Measurements from ENCODE around the gene MUC5AC.

Gene MUC5AC

DNA sequence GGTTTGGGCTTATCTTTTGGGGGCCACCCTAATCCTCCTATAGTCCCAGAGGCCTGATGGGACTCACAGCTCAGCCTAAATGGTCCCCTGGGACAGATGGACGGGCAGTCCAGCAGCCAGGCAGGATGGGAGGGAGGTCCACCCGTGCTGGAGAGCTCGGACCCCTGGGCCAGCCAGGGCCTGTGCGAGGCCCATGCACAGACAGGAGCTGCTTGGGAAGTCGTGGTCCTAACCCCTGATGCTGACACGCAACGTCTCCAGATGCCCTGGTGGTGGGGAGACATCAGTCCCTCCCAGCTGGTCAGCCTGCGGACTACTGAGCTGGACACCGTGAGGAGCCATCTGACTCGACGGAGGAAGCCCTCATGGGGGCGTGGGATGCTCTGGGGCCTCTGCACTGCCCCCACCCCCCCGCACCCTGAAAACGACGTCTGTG, 31.2 kb upstream of the MUC5AC start:
- no peaks in the 10 kb centered on the region for H3K4me1 ChIP-seq (ENCODE audit: control insufficient read depth in 1 of 2, insufficient read depth in 2 of 2, low read length in 2 of 2)
- no peaks in the 10 kb centered on the region for H3K27me3 ChIP-seq (ENCODE audit: low read depth, low read length)
- H3K36me3 ChIP-seq (ENCODE audit: control insufficient read depth in 1 of 2, insufficient read depth in 2 of 2, low read length in 2 of 2): no peaks in the 10 kb centered on the region
- H3K4me3 ChIP-seq (ENCODE audit: low read depth in 1 of 2, low read length in 2 of 2): no peak overlapping the region
- no peaks in the 10 kb centered on the region for H3K9me3 ChIP-seq (ENCODE audit: control insufficient read depth in 1 of 2, low read length in 2 of 2)
- H3K27ac ChIP-seq (ENCODE audit: low read length): no peak overlapping the region

DNA sequence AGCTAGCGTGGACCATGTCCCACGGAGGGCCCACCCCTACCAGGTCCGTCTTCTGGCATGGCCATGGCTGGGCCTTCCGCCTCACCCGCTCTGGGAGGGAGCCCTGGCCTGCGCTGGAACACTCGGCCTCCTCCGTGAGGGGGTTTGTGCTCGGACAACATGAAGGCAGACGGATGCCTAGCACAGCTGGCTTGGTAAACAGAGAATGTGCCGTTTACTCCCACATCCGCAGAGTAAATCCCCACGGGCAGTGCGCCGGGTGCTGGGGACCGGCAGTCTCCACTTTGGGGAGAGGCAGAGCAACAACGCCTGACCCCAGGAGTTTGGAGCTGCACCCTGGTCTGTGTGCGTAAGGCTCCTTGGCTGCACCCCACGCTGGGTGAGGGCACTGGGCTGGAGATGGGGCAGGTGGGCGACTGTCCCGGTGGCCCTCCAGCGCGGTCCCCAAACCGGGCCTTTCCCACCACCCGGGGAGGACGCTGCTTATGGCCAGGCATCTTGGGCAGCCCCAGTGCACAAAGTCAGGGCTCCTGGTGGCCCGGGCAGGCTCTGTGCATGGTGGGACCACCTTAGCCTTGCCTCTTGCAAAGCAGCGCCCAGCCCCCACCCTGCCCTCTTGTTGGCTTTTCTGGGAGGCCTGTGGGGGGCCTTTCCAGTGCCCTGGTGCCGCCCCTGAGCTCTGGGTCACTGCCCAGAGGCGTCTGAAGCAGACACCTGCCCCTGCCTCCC, 30.7 kb upstream of the MUC5AC start:
- Histone ChIP-seq H3K9me3 (ENCODE audit: control insufficient read depth in 1 of 2, low read length in 2 of 2) (no peaks in the 10 kb centered on the region), H3K27ac (ENCODE audit: low read length) (no peak overlapping the region), H3K4me1 (ENCODE audit: control insufficient read depth in 1 of 2, insufficient read depth in 2 of 2, low read length in 2 of 2) (no peaks in the 10 kb centered on the region), H3K27me3 (ENCODE audit: low read depth, low read length) (no peaks in the 10 kb centered on the region), H3K4me3 (ENCODE audit: low read depth in 1 of 2, low read length in 2 of 2) (no peak overlapping the region), H3K36me3 (ENCODE audit: control insufficient read depth in 1 of 2, insufficient read depth in 2 of 2, low read length in 2 of 2) (no peaks in the 10 kb centered on the region)

DNA sequence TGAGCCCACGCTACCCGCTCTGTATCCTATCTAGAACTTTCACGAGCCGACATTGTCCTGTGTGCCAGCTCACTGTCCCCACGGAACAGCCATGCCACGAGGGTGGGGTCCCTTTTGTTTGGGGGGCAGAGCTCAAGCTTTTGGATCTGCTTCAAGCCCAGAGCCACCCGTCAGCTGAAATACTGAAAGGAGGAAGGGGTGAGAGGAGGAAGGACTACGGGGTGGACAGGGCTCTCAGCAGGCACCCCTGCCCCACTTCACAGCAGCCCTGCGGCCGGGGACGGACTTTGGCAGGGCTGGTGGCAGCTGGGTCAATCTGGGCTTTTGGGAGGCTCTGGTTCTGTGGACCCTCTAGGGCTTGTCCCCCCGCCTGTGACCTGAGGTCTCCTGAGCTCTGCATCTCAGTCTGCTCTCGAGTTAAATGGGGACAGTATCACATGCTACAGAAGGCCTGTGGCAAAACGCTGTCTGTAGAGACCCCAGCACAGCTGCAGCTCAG, 30.0 kb upstream of the MUC5AC start:
- Histone ChIP-seq H3K36me3 (ENCODE audit: control insufficient read depth in 1 of 2, insufficient read depth in 2 of 2, low read length in 2 of 2) (no peaks in the 10 kb centered on the region), H3K4me3 (ENCODE audit: low read depth in 1 of 2, low read length in 2 of 2) (no peak overlapping the region), H3K9me3 (ENCODE audit: control insufficient read depth in 1 of 2, low read length in 2 of 2) (no peaks in the 10 kb centered on the region), H3K27ac (ENCODE audit: low read length) (no peak overlapping the region), H3K4me1 (ENCODE audit: control insufficient read depth in 1 of 2, insufficient read depth in 2 of 2, low read length in 2 of 2) (no peaks in the 10 kb centered on the region), H3K27me3 (ENCODE audit: low read depth, low read length) (no peaks in the 10 kb centered on the region)

- Histone ChIP-seq H3K27ac (ENCODE audit: low read length) (no peak overlapping the region), H3K4me1 (ENCODE audit: control insufficient read depth in 1 of 2, insufficient read depth in 2 of 2, low read length in 2 of 2) (no peaks in the 10 kb centered on the region), H3K9me3 (ENCODE audit: control insufficient read depth in 1 of 2, low read length in 2 of 2) (peaks cover 0 to 3% of the 10 kb centered on the region in 2 donors), H3K4me3 (ENCODE audit: low read depth in 1 of 2, low read length in 2 of 2) (no peak overlapping the region), H3K36me3 (ENCODE audit: control insufficient read depth in 1 of 2, insufficient read depth in 2 of 2, low read length in 2 of 2) (no peaks in the 10 kb centered on the region), H3K27me3 (ENCODE audit: low read depth, low read length) (no peaks in the 10 kb centered on the region)
Observed at GRCh38 chr11:1128311-1129142, 29.2 kb upstream of the MUC5AC start.

DNA sequence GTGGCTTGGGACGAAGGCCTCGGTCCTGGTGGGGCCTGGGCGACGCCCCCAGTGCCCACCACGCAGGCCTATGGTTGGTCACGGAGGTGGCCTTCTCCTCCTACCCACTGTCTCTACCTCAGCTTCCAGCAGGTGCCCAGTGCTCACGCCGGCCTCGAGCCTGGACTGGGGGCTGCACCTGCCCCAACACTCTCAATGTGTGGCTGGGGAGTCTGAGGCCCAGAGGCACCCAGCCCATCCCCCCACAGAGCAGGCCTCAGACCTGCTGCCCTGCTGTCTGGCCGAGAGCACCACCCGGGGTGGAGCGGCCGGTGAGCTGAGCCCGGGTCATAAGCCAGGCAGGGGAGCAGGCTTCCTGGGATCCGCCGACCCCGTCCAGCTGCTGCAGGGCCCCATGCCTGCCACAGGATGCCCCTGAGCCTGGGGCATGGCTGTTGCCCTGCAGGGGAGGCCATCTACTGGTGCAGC, 28.6 kb upstream of the MUC5AC start:
- H3K36me3 ChIP-seq (ENCODE audit: control insufficient read depth in 1 of 2, insufficient read depth in 2 of 2, low read length in 2 of 2): no peaks in the 10 kb centered on the region
- H3K27me3 ChIP-seq (ENCODE audit: low read depth, low read length): no peaks in the 10 kb centered on the region
- H3K4me3 ChIP-seq (ENCODE audit: low read depth in 1 of 2, low read length in 2 of 2): no peak overlapping the region
- no peaks in the 10 kb centered on the region for H3K4me1 ChIP-seq (ENCODE audit: control insufficient read depth in 1 of 2, insufficient read depth in 2 of 2, low read length in 2 of 2)
- peaks cover 0 to 8% of the 10 kb centered on the region in 2 donors for H3K9me3 ChIP-seq (ENCODE audit: control insufficient read depth in 1 of 2, low read length in 2 of 2)
- no peak overlapping the region for H3K27ac ChIP-seq (ENCODE audit: low read length)

GRCh38 chr11:1129611-1130160, 28.1 kb upstream of the MUC5AC start:
- no peaks in the 10 kb centered on the region for H3K27me3 ChIP-seq (ENCODE audit: low read depth, low read length)
- H3K36me3 ChIP-seq (ENCODE audit: control insufficient read depth in 1 of 2, insufficient read depth in 2 of 2, low read length in 2 of 2): no peaks in the 10 kb centered on the region
- H3K4me3 ChIP-seq (ENCODE audit: low read depth in 1 of 2, low read length in 2 of 2): no peak overlapping the region
- H3K9me3 ChIP-seq (ENCODE audit: control insufficient read depth in 1 of 2, low read length in 2 of 2): peaks cover under 1 to 13% of the 10 kb centered on the region in 2 donors
- H3K27ac ChIP-seq (ENCODE audit: low read length): no peak overlapping the region
- no peaks in the 10 kb centered on the region for H3K4me1 ChIP-seq (ENCODE audit: control insufficient read depth in 1 of 2, insufficient read depth in 2 of 2, low read length in 2 of 2)

DNA sequence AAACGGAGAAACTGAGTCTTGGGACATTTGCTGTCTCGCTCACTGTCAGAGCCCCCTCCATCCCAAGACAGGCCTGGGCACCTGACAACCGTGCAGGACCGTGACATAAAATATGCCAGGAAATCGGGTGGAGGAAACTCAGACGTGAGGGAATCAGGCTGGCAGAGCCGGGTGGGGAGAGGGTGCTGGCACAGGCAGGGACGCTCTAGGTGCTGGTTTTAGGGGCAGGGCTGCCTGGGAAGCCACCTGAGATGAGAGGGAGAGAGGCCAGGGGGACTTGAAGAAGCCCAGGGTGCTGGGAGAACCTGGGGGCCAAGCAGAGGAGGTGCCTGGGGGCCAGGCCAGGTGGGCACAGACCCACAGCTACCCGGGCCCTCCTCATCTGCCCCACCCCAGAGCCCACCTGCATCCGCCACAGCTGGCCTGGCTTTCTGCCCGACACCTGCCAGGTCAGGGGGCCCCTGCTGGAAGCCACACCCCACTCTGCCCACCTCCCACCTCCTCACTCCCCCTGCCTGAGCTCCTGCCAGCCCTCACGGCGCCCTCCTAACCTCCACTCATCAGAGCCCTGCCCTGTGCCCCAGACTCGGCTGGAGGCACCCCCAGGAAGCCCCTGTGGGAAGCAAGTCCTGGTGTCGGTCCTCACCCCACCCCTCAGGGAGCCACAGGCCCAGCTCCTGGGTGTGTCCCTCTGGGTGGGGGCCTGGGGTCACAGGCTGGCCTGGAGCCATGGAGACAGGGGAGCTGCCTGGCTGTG, 27.3 kb upstream of the MUC5AC start:
- H3K36me3 ChIP-seq (ENCODE audit: control insufficient read depth in 1 of 2, insufficient read depth in 2 of 2, low read length in 2 of 2): no peaks in the 10 kb centered on the region
- no peaks in the 10 kb centered on the region for H3K27me3 ChIP-seq (ENCODE audit: low read depth, low read length)
- peaks cover 8 to 19% of the 10 kb centered on the region in 2 donors for H3K9me3 ChIP-seq (ENCODE audit: control insufficient read depth in 1 of 2, low read length in 2 of 2)
- H3K27ac ChIP-seq (ENCODE audit: low read length): no peak overlapping the region
- no peak overlapping the region for H3K4me3 ChIP-seq (ENCODE audit: low read depth in 1 of 2, low read length in 2 of 2)
- H3K4me1 ChIP-seq (ENCODE audit: control insufficient read depth in 1 of 2, insufficient read depth in 2 of 2, low read length in 2 of 2): no peaks in the 10 kb centered on the region

- Histone ChIP-seq H3K4me3 (ENCODE audit: low read depth in 1 of 2, low read length in 2 of 2) (no peak overlapping the region), H3K36me3 (ENCODE audit: control insufficient read depth in 1 of 2, insufficient read depth in 2 of 2, low read length in 2 of 2) (no peaks in the 10 kb centered on the region), H3K9me3 (ENCODE audit: control insufficient read depth in 1 of 2, low read length in 2 of 2) (peaks cover 9 to 19% of the 10 kb centered on the region in 2 donors), H3K27me3 (ENCODE audit: low read depth, low read length) (no peaks in the 10 kb centered on the region), H3K27ac (ENCODE audit: low read length) (no peak overlapping the region), H3K4me1 (ENCODE audit: control insufficient read depth in 1 of 2, insufficient read depth in 2 of 2, low read length in 2 of 2) (no peaks in the 10 kb centered on the region)
Observed at GRCh38 chr11:1131033-1131911, 26.5 kb upstream of the MUC5AC start.

DNA sequence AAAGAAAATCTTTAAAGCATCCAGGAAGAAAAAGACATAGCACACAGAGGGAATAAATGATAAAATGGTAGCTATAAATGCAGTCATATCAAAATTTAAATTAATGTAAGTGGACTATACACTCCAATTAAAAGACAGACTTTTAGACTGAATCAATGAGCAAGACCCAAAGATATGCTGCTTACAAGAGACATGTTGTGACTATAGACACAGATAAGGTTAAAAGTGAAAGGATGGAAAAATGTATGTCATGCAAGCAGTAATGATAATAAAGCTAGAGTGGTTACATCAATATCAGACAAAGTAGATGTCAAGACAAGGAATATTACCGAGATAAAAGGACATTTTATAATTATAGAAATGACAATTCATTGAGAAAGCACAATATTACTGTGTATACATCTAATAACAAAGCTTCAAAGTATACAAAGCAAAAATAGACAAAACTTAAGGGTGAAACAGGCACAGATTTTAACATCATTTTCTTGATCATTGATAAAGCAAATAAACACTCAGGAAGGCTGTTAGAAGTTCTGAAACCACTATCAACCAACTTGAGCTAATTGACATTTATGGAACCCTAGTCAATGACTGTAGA, 22.8 kb upstream of the MUC5AC start:
- Histone ChIP-seq H3K36me3 (ENCODE audit: control insufficient read depth in 1 of 2, insufficient read depth in 2 of 2, low read length in 2 of 2) (no peaks in the 10 kb centered on the region), H3K27ac (ENCODE audit: low read length) (no peak overlapping the region), H3K27me3 (ENCODE audit: low read depth, low read length) (no peaks in the 10 kb centered on the region), H3K9me3 (ENCODE audit: control insufficient read depth in 1 of 2, low read length in 2 of 2) (peaks cover 9 to 19% of the 10 kb centered on the region in 2 donors), H3K4me1 (ENCODE audit: control insufficient read depth in 1 of 2, insufficient read depth in 2 of 2, low read length in 2 of 2) (no peaks in the 10 kb centered on the region), H3K4me3 (ENCODE audit: low read depth in 1 of 2, low read length in 2 of 2) (no peak overlapping the region)

- H3K4me3 ChIP-seq (ENCODE audit: low read depth in 1 of 2, low read length in 2 of 2): no peak overlapping the region
- H3K27me3 ChIP-seq (ENCODE audit: low read depth, low read length): no peaks in the 10 kb centered on the region
- H3K4me1 ChIP-seq (ENCODE audit: control insufficient read depth in 1 of 2, insufficient read depth in 2 of 2, low read length in 2 of 2): no peaks in the 10 kb centered on the region
- no peak overlapping the region for H3K27ac ChIP-seq (ENCODE audit: low read length)
- H3K36me3 ChIP-seq (ENCODE audit: control insufficient read depth in 1 of 2, insufficient read depth in 2 of 2, low read length in 2 of 2): no peaks in the 10 kb centered on the region
- H3K9me3 ChIP-seq (ENCODE audit: control insufficient read depth in 1 of 2, low read length in 2 of 2): peaks cover 9 to 17% of the 10 kb centered on the region in 2 donors
Observed at GRCh38 chr11:1138097-1138496, 19.7 kb upstream of the MUC5AC start.
